Glomerular endothelial cell (primary cell): Measurements from ENCODE around the gene KRT40. TPM values are rescaled to one million over a fixed set of nuclear protein-coding genes. Genes with fewer than 3 reads are reported as not detected.
"Not testable (repeated sequence)": the region's sequence is repeated elsewhere in the genome, so short reads cannot be mapped to it uniquely, and the experiment has no call there.

ENCODE experiments used
- DNase-seq: peaks from one replicate; pipeline ENCODE4 v3.0.0-alpha.2; 2011; ENCODE audit warnings: low read depth, low spot score; ENCODE audit errors: extremely low read depth
- total RNA-seq: library from RNA; depleted of rRNA; stranded (reverse); fragments of >200 nt; gene quantifications from 2 replicates; pipeline ENCODE4 v1.2.3, GENCODE V29; 2015

KRT40 gene
- not detected in 2 replicates for total RNA-seq

DNA sequence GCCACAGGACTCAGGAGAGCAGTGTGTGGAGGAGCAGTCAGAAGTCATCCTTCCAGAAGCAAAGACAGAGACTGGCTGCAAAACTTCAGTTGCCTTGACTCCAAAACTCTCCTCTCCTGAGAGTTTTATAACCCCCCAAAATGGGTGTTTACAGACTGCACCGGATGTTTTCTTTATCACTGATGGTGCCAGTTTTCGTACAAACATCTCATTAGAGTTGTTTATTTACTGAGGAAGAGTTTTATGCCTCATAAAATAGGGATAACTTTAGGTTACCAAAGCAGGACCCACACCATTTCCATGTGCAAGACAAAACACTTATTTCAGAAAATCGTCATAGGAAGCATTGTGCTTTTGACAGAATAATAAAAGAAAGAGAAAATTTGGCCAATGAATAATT lies at the start of gene KRT40:
Gene KRT40 (minus strand): TSS at position 101 of the 400 bp plus-strand sequence. CDS start 53 bp downstream, at position 48.
- DNase-seq = no peak

DNA sequence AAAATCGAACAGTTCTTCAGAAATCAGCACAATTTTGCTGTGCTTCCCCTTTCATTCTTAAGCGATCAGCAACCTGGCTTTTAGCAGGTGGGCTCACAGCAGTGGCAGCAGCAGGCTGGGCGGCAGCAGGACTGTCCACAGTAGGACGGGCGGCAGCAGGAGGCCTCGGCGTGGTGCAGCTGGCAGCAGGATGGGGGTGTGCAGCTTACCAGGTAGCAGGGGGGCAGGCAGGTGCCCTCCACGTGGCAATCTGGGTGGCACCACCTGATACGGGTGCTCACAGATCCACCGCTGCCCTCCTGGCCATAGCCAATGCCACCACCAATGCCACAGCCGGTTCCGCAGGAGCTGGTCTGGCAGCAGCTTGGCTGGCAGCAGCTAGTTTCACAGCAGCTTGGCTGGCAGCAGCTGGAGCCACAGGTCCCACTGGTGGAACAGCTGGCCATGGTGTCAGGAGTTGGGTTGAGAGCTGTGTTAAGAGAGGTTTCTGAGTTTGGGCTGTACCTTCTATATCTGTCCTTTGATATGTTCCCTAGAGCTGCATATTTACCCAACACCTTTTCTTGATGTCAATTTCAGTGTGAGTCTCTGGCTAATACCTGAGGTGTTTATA lies 45.6 kb upstream of the KRT40 start, which contains the start of gene KRTAP1-4:
Gene KRTAP1-4 (minus strand): TSS at position 563 of the 613 bp plus-strand sequence. CDS start 117 bp downstream, at position 446.
- DNase-seq = no peak

DNA sequence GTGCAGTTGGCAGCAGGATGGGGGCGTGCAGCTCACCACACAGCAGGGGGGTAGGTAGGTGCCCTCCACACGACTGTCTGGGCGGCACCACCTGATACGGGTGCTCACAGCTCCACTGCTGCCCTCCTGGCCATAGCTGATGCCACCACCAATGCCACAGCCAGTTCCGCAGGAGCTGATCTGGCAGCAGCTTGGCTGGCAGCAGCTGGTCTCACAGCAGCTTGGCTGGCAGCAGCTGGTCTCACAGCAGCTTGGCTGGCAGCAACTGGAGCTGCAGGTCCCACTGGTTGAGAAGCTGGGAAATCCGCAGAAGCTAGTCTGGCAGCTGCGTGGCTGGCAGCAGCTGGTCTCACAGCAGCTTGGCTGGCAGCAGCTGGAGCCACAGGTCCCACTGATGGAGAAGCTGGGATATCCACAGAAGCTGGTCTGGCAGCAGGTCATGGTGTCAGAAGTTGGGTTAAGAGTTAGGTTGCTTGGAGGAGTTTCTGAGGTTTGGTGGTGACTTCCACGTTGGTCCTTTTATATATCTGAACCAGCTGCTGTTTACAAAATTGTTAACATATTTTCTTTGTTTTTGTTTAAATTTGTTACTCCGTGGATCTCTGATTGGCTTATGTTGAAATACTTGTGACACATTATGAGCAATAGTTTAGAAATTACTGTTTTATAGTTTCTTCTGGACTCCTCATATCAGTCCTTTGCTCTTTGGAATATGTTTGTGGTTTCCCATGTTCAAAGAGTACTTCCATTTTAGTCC lies 42.8 kb upstream of the KRT40 start, which contains the start of gene KRTAP1-5:
Gene KRTAP1-5 (minus strand): TSS at position 494 of the 757 bp plus-strand sequence. CDS start 53 bp downstream, at position 441.
- DNase-seq = no peak

DNA sequence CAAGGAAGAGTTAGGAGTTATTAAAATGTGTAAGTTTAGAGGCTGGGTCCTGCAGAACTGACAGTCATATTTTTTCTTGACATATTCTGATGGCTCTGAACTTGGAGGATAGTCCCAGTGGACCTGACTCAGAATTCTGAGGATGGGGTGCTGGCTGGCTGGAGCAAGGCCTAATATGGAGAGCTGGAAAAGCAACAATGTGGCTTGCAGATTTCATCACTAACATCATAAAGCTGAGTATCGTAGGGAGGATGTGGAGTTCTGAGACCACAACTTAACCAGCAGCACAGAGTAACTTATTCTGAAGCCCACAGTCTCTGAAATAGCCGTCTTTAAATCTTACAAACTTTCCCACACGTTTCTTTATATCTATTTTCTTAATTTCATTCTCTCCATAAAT lies 40.6 kb upstream of the KRT40 start:
- no peak for DNase-seq

DNA sequence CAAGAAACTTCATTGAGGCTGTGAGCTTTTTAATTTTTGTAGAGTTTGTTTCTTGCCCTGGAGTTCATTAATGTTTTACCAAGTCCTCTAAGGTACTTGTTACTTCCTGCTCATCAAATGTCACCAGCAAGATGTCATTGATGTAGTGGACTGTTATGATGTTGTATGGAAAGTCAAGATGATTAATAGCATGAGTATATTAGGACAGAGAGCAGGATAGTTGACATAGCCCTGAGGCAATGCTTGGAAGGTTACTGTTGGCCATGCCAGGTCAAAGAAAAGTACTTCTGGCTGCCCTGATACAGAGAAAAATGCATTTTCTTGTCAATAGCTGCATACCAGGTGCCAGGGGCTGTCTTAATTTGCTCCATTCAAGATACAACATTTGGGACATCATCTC lies 36.2 kb upstream of the KRT40 start:
- DNase-seq = no peak

DNA sequence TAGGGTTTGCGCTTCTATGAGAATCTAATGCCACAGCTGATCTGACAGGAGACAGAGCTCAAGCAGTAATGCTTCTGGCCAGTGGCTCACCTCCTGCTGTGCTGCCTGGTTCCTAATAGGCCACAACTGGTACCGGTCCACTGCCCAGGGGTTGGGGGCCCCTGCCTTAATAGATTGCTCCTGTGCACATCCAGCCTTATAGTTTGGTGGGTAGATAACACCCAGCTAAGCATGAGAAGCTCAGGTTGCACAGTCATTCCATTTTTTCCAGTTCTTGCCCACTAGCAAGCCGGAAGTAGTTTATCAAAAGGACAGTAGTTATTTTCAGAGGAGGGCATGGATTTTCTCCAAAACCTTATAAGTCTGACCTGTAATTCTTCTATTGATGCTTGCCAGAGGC lies 35.3 kb upstream of the KRT40 start:
- no peak for DNase-seq

DNA sequence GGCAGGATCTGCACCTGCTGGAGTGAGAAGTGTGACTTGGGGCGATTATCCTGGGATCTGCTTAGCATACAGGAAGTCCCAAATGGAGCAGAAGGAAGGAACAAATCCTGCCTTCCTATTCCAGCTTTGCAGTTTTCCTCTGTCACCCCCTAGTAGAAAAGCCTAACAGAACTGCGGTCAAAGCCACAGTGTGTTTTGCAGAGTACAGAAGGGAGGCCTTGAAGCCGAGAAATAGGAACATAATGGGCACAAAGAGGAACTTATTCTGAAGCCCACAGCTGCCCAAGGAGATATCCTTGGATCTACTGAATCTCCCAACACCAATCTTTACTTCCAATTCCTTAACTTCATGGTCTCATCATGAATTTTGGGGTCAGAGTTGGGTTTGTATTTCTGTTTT lies 34.4 kb upstream of the KRT40 start:
- no peak for DNase-seq

DNA sequence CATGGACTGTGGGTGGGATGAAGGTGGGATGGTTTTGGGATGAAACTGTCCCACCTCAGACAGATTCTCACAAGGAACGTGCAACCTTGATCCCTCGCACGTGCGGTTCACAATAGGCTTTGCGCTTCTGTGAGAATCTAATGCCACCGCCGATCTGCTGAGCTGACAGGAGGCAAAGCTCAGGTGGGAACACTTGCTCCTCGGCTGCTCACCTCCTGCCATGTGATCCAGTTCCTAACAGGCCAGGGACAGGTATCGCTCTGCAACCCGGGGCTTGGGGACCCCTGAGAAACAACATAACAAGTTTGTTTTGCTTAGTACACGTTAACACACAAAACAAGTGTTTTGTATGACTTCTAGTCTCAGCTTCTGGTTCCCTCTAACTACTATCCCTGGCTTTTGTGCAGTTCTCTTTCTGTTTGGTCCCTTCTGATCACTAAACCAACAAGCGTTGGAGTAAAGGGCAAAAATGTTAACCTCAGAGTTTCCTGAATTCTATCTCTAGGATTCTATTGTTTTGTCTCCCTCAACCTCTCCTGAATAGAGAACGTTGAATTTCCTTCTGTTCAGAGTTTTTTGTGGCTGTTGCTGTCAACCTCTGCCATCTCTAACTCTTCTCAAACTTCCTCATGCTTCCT lies 32.6 kb upstream of the KRT40 start:
- no peak for DNase-seq

DNA sequence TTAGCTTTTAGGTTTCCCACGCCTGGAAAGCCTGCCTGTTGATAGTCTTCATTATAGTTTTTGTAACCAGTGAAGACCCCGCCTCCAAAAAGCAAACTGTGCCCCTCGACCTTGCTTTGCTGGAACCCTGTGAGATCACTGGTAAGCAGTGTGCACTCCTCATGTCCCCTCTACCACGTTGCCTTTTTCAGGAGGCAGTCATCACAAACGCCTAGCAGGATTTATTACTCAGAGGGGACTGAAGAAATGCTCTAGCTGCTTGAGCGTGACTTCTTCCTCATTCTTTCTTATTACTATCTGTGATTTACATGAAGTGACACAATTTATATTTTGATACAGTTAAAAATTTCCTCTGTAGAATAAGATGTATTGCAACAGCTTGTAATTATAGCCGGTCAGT lies 31.3 kb upstream of the KRT40 start:
- DNase-seq = no peak

DNA sequence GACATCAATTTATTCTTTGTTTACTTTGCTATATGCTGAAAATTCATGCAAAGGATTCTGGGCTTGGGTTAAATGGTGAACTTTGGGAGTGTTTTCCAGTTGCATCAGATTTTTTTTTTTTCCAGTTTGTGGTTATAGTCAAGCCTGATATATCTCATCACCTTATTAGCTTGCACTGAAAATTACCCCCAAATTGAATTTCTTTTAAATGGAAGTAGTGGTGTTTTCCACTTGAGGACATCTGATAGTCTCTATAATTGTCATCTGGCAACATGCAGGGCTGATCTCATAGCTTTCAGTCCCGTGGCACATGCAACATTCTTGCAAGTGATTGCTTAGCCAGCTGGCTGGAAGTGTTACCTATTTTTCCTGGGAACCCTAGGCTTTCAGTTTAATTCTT lies 29.5 kb upstream of the KRT40 start:
- DNase-seq = no peak

DNA sequence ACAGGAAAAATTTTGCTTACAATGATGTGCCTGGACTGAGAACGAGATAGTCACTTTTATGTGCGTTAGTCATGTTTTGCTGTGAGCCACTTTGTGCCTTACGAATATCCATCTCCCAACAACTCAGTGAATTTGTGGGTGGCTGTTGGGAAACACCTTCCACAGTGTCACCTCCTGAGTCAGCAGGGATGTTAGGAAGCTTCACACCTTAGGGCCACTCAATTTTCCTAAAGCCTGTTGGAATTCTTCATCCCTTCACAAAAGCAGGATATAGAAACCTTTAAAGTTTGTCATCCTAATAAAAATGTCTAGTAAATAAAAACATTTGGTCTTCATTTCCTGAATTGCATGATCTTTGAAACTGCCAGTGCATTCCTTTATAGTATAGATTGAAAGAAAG lies 29.1 kb upstream of the KRT40 start:
- no peak for DNase-seq

DNA sequence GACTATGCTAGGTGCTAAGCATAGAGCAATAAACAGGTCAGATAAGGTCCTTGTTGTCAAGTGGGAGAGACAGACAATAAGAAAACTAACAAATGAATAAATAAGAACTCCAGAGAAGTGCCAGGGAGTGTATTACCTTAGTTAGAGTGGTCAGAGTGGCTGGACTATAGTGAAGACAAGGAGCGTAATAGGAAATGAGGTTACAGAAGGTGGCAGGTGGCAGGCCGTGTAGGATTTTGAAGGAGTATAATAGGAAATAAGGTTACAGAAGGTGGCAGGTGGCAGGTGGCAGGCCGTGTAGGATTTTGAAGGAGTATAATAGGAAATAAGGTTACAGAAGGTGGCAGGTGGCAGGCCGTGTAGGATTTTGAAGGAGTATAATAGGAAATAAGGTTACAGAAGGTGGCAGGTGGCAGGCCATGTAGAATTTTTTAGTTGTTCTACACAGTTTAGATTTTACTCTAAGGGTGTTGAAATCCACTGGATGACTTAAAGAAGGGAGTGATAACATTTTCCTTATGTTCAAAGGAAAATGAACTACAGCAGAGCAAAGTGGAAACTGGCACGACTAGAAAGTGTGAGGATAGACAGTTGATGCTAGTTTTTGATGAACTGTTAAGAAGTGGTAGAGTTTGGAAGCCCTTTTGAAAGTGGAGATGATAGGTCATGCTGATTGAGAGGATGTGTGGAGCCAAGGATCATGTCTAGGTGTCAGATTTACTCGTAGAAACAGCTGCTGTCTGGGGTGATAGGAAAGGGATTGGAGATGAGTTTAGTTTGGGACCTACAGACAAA lies 28.4 kb upstream of the KRT40 start:
- no peak for DNase-seq

DNA sequence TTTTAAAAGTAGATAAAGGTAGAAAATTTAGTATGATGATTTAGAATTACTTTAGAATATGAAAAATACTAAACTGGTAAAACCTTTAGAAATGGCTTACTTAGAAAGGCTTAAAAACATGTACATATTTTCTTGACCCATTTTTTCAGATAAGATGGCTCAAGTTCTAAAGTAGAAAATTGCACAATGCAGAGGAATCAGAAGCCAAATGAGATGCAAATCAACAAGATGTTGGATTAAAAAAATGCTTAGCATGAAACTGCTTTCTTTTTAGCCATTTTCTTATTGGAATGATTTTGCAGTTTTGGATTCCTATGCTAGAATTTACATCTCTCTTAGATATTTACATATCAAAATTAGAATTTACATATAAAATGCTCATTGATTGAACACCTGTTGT lies 26.3 kb upstream of the KRT40 start:
- DNase-seq = no peak

DNA sequence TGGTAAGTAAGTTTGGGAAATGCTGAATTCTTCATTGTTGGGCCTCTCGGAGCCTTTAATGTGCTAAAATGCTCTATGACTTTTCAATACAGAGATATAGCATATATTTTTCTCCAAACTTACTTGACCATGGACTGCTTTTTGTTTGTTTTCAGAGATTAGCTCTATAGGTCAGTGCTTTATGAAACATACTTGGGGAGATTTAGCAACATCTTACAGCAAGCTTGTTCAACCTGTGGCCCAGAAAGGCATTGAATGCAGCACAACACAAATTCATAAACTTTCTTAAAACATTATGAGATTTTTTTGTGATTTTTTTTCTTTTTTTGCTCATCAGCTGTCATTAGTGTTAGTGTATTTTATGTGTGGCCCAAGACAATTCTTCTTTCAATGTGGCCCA lies 25.8 kb upstream of the KRT40 start:
- DNase-seq = no peak

DNA sequence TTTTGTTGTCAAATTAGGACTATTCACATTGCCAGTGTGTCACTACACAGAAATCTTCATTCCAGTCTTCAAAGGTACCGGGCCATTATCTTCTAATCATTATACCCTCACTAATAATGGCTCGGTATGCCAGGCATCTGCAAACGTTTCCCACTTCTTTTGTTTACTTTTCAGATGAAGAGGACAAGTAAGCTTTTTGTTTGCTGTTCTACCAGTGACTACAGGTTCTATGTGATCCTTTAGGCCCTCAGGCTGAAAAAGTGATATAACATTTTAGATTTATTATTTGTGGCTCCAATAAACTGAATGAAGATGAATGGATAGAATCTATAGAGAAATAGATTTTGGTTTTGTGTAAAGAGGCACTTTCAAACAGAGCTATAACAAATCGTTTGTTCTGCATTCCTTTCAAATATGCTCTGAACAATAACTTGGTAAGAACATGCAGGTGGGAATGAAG lies 25.2 kb upstream of the KRT40 start:
- no peak for DNase-seq

DNA sequence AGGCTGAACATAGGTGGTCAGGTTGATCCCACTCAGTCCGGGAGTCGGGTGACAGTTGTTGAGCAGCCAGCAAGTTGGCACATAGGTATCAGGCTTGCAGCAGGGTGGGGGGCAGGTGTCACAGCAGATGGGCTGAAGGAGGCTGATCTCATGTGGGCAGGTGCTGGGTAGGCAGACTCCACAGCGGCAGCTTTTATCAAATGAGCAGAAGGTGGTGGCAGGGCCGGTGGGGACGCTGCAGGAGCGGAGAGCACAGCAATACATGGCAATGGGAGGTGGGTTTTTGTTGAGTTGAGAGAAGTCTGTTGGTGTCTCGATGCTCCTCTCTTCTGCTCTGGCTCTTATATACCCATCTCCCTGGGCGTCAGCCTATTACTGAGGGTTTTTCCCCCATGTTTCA lies 24.7 kb upstream of the KRT40 start, which contains the start of gene KRTAP3-1:
Gene KRTAP3-1 (minus strand): TSS at position 318 of the 400 bp plus-strand sequence. CDS start 54 bp downstream, at position 264.
- no peak for DNase-seq

DNA sequence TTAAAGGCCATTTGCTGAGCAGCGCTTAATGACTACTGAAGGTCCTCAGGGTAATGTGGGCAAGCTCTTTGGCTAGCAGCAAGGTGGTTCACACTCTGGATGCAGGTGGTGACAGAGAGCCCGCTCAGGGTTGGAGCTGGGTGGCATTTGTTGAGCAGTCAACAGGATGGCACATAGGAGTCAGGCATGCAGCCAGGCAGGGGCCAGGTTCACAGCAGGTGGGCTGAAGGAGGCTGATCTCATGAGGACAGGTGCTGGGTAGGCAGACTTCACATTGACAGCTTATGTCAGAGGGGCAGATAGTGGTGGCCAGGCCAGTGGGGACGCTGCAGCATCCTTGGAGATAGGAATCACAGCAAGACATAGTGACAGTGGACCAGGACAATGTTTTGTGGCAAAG lies 20.3 kb upstream of the KRT40 start:
- no peak for DNase-seq

DNA sequence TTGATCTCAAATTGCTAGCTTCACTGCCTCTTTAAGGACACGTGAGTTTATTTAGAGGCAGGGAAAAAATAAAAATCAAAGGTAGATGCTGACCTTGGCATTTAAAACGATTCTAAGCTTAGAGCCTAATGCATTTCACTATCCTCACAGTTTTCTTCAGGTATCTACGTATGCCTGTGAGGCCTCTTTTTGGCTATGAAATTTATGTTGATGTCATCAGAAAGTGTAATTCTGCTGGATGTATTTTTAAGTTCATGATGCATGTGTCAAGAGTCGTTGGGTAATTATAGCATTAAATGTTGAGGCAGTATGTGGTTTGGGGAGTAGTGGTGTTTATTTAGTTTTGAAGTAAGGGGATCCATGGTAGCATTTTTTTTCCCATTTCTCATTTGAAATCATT lies 19.8 kb upstream of the KRT40 start:
- no peak for DNase-seq

DNA sequence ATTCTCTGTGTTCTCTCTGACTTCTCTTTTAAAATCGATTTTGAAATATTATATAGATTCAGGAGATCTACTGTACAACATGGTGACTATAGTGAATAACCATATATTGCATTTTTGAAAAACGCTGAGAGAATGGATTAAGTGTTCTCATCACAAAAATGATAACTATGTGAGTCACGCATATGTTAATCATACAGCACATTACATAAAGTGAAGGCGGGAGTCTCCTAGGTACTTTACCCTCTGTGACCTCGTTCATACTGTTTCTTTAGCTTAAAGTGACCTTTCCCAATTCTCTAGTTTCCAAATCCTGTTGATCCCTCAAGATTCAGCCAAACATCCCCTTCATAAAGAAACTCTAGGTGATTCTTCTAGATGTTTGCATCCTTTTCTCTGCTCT lies 18.7 kb upstream of the KRT40 start:
- no peak for DNase-seq

DNA sequence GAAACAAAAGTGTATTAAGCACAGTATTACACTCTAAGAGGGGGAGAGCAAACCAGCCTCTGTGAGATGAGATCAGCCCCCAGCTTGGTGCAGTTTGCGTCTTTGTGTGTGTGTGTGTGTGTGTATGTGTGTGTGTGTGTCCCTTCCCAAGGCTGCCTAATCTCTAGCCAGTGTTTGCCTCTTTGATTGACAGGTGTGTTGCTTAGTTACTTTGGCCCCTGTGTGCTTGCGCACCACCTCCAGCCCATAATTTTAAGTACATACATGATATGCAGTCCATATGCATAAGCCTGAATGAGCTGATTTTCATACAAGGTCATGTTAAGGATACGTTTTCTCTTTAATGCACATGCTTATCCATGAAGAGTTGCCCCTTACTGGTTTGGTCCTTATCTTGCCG lies 17.7 kb upstream of the KRT40 start:
- DNase-seq = no peak

DNA sequence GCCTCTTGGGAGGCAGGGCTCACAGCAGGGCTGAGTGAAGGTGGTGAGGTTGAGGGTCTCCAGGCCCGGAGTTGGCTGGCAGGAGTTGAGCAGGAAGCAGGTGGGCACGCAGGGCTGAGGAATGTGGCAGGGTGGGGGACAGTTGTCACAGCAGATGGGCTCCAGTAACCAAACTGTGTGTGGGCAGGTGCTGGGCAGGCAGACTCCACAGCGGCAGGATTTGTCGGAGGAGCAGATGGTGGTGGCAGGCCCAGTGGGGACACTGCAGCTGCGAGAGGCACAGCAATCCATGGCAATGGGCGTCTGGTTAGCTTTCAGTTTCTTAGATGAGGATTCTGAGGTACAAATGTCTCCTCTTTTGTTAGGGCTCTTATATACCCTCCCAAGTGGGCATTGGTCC lies 15.4 kb upstream of the KRT40 start, which contains the start of gene KRTAP3-2:
Gene KRTAP3-2 (minus strand): TSS at position 344 of the 400 bp plus-strand sequence. CDS start 53 bp downstream, at position 291.
- not testable (repeated sequence) for DNase-seq
